ENCODE measurements around the gene HS6ST1. TPM values are rescaled to one million over a fixed set of nuclear protein-coding genes. Genes with fewer than 3 reads are reported as not detected.
A peak's percentile ranks its signal among the peaks of the same experiment; 100 is the strongest.
"Not testable (repeated sequence)": the region's sequence is repeated elsewhere in the genome, so short reads cannot be mapped to it uniquely, and the experiment has no call there.

HS6ST1 gene
- total RNA-seq, 6 experiments from 2014 or later: 18.5 to 27.2 (median 24.3) TPM

- Mint-ChIP-seq H3K4me3 (no peak overlapping the region), H3K27ac (peak overlapping the region; percentile 80), H3K27me3 (ENCODE audit: insufficient read depth) (peaks cover 7% of the 10 kb centered on the region; the same call in 1 of the 2 replicates), H3K9me3 (no peaks in the 10 kb centered on the region), H3K36me3 (ENCODE audit: low read depth) (no peaks in the 10 kb centered on the region), H3K4me1 (ENCODE audit: low read depth) (peaks cover 11% of the 10 kb centered on the region)
- TF ChIP-seq CTCF (IDR thresholded peaks at IDR 0.05): peak; percentile 33; the same call in 1 of the 2 replicates
- peak; percentile 74 for DNase-seq
These were observed 58.2 kb downstream of the HS6ST1 start for GRCh38 chr2:128260239-128261138.

GRCh38 chr2:128259585-128259984, 59.1 kb downstream of the HS6ST1 start:
- Mint-ChIP-seq H3K27ac (no peak overlapping the region), H3K9me3 (no peaks in the 10 kb centered on the region), H3K4me3 (no peak overlapping the region), H3K27me3 (ENCODE audit: insufficient read depth) (peaks cover 14% of the 10 kb centered on the region; the same call in 1 of the 2 replicates), H3K36me3 (ENCODE audit: low read depth) (no peaks in the 10 kb centered on the region), H3K4me1 (ENCODE audit: low read depth) (peaks cover 11% of the 10 kb centered on the region)
- no peak for DNase-seq
- TF ChIP-seq CTCF (IDR thresholded peaks at IDR 0.05): no peak

- peaks cover 17% of the 10 kb centered on the region; the same call in 1 of the 2 replicates for H3K27me3 Mint-ChIP-seq (ENCODE audit: insufficient read depth)
- no peak for DNase-seq
- peaks cover 11% of the 10 kb centered on the region for H3K4me1 Mint-ChIP-seq (ENCODE audit: low read depth)
- H3K4me3 Mint-ChIP-seq: no peak overlapping the region
- no peaks in the 10 kb centered on the region for H3K36me3 Mint-ChIP-seq (ENCODE audit: low read depth)
- no peak for TF ChIP-seq CTCF (IDR thresholded peaks at IDR 0.05)
- H3K9me3 Mint-ChIP-seq: no peaks in the 10 kb centered on the region
- no peak overlapping the region for H3K27ac Mint-ChIP-seq
These were observed 60.5 kb downstream of the HS6ST1 start for GRCh38 chr2:128258218-128258617.

GRCh38 chr2:128252501-128252900, 66.2 kb downstream of the HS6ST1 start:
- H3K4me3 Mint-ChIP-seq: no peak overlapping the region
- no peaks in the 10 kb centered on the region for H3K4me1 Mint-ChIP-seq (ENCODE audit: low read depth)
- H3K9me3 Mint-ChIP-seq: no peaks in the 10 kb centered on the region
- H3K27me3 Mint-ChIP-seq (ENCODE audit: insufficient read depth): peaks cover 24% of the 10 kb centered on the region
- H3K27ac Mint-ChIP-seq: no peak overlapping the region
- no peak for DNase-seq
- TF ChIP-seq CTCF (IDR thresholded peaks at IDR 0.05): no peak
- no peaks in the 10 kb centered on the region for H3K36me3 Mint-ChIP-seq (ENCODE audit: low read depth)

GRCh38 chr2:128252086-128252485, 66.6 kb downstream of the HS6ST1 start:
- H3K27ac Mint-ChIP-seq; H3K9me3 Mint-ChIP-seq; H3K4me3 Mint-ChIP-seq; H3K36me3 Mint-ChIP-seq (ENCODE audit: low read depth); H3K4me1 Mint-ChIP-seq (ENCODE audit: low read depth); DNase-seq: not testable (repeated sequence)
- H3K27me3 Mint-ChIP-seq (ENCODE audit: insufficient read depth): peaks cover 24% of the 10 kb centered on the region
